Inflammatory macrophage treated with lipopolysaccharide for 4 hours (primary cell): ENCODE data around the gene DLX3.

Experiments used
- DNase-seq: peaks from one replicate; pipeline ENCODE4 v3.0.0-alpha.2; 2020

Gene DLX3

DNA sequence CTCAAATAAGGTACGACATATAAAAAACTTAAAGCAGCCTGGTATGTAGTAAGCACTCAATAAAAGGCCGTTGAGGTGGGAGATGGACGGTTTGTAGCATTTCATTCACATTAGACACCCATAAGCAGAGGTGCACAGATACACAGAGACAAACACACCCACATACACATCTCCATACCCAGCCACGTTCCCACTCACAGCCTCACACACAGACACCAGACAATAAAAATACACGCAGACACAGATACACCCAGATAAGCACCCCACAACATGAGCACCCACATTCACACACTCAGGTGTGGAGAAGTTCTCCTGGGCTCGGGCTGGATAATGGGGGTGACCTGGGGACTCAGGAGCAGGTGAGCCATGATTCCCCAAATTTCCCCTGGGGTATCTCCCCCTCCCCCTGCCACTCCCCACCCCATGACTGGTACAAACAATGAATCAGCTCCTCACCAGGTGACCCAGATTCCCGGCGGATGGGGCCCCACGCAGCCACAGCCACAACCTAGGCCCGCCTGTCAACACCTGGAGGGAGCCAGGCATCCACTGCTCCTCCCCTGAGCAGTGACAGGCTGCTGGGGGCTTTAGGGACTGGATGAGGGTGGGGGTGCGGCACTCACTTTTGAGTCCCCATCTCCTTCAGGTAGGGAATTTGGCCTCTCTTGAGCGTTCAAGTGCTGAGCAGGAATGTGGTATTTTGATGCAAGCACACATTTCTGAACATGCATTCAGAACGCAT lies 2.7 kb downstream of the DLX3 start:
- no peak for DNase-seq

- DNase-seq: no peak
Measured at GRCh38 chr17:49991409-49991808, 3.6 kb downstream of the DLX3 start.

GRCh38 chr17:49990921-49991320 lies 4.1 kb downstream of the DLX3 start:
- no peak for DNase-seq

- no peak for DNase-seq
Measured at GRCh38 chr17:49990331-49990730, 4.7 kb downstream of the DLX3 start.

DNA sequence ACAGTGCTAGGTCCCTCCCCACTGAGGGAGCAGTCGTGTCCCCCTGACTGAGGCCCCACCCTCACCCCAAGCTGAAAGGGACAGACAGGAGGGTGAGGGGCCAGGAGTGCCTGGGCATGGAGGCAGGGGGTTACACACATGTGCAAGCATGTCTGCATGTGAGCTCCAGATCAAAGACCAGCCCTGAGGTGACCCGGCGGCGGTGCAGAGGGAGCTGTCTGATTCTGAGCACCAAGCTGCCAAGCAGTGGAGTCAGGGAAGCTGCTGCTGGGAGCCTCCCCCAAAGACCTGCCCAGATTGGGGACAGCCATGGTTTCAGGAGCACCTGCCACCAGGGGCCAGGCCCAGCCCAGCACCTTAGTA lies 5.5 kb downstream of the DLX3 start:
- no peak for DNase-seq

DNA sequence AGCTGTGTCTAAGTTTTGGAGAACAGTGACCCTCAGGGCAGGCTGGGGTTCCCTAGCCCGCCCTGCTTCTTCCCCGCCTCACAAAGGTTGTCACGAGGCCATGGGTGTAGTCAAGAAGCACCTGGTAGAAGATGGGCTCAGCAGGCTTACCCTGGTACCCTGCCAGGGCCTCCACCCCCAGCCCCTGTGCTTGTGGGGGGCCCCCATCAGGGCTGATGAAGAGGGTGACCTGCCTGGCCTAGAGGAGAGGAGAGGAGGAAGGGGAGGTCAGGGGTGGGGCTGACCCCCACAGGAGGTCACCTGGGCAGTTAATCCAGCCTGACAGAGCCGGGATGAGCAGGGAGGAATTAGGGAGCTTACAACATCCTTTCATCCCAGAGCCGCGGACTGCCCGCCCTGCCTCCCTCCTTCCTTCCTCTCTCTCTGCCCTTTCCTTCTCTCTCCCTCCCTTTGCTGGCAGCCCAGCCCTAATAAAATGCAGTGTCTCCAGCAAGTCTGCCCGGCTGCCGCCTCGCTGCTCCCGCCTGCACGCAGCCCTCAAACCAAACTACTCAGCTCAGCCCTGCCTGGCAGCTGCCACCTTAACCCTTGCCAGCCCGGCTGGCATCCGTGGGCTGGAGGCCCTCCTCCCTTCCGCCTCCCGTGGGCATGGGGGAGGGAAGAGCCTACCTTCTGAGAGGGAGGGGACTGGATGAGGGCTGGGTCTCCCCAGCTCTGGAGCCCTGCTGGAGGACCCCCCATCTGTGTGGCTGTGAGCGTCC lies 7.2 kb downstream of the DLX3 start:
- no peak for DNase-seq

- no peak for DNase-seq
Measured at GRCh38 chr17:49987290-49987585, 7.8 kb downstream of the DLX3 start.

GRCh38 chr17:49986396-49987289 lies 8.4 kb downstream of the DLX3 start:
- no peak for DNase-seq

DNA sequence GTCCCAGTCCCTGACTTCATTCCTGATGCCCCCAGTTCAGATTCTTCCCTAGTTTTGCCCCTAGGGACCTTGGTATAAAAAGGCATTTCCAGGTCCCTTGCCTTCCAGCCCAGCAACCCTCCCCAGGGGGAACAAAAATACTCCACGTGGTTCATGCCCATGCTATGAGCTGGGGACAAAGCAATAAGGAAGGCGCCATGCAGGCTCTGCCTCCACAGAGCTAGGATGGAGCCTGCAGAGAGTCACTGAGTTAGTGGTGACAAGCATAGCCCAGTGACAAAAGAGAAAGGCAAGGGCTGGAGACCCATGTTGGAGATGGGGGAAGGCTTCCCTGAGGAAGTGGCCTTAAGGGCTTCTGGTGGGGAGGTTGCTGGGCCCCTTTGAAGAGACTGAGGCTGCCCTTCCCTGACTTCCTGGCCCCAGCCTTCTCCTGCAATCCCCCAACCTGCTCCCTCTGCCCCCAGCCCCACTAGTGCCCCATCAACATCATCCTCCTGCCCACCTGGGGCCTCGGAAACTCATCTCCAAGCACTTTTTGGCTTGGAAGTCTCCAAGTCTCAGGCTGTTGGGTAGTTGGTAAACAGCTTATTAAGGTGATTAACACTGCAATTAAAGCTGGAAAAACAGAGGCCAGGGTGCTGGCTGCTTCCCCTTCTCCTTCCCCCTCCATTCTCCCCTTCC lies 9.6 kb downstream of the DLX3 start:
- DNase-seq: no peak

DNA sequence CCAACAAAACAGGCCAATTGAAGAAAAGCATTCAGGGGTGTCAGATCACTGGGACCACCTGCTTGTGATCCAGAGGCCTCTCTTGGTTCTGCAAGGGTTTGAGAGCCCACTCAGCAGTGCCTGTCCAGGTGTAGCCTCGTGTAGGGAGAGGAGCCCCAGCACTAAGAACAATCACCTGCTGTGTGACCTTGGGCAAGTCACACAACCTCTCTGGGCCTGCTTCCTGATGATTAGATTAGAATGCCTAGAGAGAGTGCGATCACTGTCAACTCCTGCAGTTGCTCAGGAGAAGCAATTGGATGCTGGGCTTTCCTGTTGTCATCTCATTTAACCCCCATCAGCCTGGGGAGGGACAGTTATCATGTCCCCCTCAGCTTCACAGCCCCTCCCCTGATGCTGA lies 10.2 kb downstream of the DLX3 start:
- no peak for DNase-seq

DNA sequence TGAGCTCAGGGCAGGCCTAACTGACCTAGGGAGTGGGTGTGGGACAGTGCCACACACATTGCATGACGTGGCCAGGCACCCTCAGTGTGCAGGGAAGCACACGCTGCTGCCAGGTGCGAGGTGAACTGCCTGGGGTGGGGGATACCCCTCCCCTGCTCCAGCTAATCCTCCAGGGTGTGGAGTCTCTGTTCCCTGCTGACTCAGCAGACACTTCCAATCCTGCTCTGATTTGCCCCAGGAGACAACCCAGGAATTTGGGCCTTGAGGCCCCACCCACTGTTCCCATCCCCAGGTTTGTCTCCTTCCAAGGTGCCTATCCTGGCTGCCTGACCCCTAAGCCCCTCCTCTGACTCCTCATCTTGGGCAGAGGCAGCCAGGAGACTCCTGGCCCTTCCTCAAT lies 10.7 kb downstream of the DLX3 start:
- DNase-seq: no peak

DNA sequence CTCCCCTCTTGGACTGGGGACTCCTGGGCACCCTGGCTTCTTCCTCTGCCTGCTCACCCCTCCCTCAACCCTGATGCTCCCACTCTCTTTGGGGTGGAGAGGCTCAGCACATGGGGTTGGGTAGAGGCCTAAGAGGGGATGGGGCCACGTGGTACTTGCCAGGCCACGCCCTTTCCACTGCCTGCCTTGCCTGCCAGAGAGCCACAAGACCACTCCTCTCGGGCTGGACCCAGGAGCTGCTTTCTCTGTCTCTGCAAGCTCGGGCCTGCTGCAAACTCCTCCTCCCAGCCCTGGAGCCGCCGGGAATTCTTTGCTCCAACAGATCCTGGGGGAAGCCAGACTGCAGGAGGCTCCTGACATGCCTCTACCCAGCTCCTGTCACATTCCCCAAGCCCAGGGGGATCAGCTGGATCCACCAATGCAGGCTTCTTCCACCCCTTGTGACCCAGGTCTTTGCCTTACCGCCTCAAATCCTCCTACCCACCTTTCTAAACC lies 14.3 kb downstream of the DLX3 start:
- no peak for DNase-seq

GRCh38 chr17:49979748-49980479 lies 15.1 kb downstream of the DLX3 start:
- DNase-seq: no peak

GRCh38 chr17:49978501-49978900 lies 16.5 kb downstream of the DLX3 start:
- DNase-seq: peak; percentile 92

- no peak for DNase-seq
Measured at GRCh38 chr17:49977463-49978389, 17.3 kb downstream of the DLX3 start.

DNA sequence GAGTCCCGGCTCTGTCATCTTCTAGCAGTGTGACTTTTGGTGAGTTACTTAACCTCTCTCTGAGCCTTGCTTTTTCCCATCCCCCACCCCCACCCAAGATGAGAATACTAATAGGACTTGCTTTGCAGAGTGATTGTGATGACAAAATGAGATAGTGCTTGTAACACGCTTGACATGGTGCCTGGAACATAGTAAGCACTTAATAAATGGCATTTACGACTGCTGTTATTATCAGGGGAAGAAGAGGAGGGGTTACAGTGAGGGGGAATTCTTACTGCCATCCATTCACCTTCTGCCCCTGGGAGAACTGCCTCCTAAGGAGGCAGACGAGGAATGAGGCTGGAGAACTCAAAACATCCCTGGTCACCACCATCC lies 18.2 kb downstream of the DLX3 start:
- no peak for DNase-seq

GRCh38 chr17:49976163-49976827 lies 18.7 kb downstream of the DLX3 start:
- no peak for DNase-seq

- no peak for DNase-seq
Measured at GRCh38 chr17:49975531-49975930, 19.5 kb downstream of the DLX3 start.

GRCh38 chr17:49973271-49973615 lies 21.8 kb downstream of the DLX3 start:
- DNase-seq: no peak

GRCh38 chr17:49972486-49973270 lies 22.3 kb downstream of the DLX3 start:
- DNase-seq: no peak
